NT2/D1 (cell line): Measurements from ENCODE around the gene SLIT3.

ENCODE experiments used
- DNase-seq: peaks from one replicate; pipeline ENCODE4 v3.0.0-alpha.2; 2011; ENCODE audit warnings: low read depth, low spot score
- H3K27me3 ChIP-seq: 2 replicates; pipeline ENCODE4 v1.6.0; 2011; ENCODE audit warnings: mild to moderate bottlenecking; ENCODE audit not compliant: insufficient read length, insufficient read depth
- H3K36me3 ChIP-seq: 2 replicates; pipeline ENCODE4 v1.6.1; 2011; ENCODE audit warnings: mild to moderate bottlenecking, low read length, mixed read lengths; ENCODE audit not compliant: insufficient read depth, insufficient read length
- H3K4me1 ChIP-seq: 2 replicates; pipeline ENCODE4 v1.5.1; 2011; ENCODE audit not compliant: insufficient read depth, insufficient read length
- H3K4me3 ChIP-seq: 2 replicates; pipeline ENCODE4 v1.5.1; 2011; ENCODE audit warnings: low read depth; ENCODE audit not compliant: insufficient read length
- H3K9ac ChIP-seq: 2 replicates; pipeline ENCODE4 v1.6.0; 2011; ENCODE audit warnings: low read depth; ENCODE audit not compliant: insufficient read length
- H3K9me3 ChIP-seq: 2 replicates; pipeline ENCODE4 v1.5.1; 2011; ENCODE audit warnings: mild to moderate bottlenecking, low read length; ENCODE audit not compliant: insufficient read depth
- SUZ12 ChIP-seq: IDR thresholded peaks from 2 replicates; pipeline ENCODE4 v1.6.1; 2011; ENCODE audit not compliant: insufficient read length, insufficient read depth; ENCODE audit errors: extremely low read depth
- YY1 ChIP-seq: IDR thresholded peaks from 2 replicates; pipeline ENCODE4 v1.6.1; 2011; ENCODE audit not compliant: insufficient read length, insufficient read depth
- ZNF274 ChIP-seq: IDR thresholded peaks from 2 replicates; pipeline ENCODE4 v1.6.1; 2011; ENCODE audit warnings: mild to moderate bottlenecking, low read depth, low read length

The SLIT3 gene

DNA sequence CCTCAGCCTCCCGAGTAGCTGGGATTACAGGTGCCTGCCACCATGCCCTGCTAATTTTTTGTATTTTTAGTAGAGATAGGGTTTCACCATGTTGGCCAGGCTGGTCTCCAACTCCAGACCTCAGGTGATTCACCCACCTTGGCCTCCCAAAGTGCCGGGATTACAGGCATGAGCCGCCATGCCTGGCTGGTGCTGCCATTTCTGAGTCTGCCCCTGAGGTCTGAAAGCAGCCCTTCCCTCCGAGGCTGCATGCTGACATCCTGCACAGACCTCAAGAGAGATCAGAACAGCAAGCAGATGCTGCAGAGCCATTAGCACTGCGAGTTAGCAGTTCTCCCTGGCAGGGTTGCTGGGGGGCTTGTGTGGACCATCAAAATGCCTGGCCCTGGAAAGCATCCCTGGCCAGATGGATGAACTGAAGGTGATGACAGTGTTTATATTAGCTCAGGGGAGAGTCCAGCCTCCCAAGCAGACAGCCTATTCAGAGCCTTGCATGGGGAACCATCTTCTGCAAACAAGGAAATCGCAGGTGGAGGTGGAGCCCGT, 545.3 kb downstream of the SLIT3 start:
- Histone ChIP-seq H3K9me3 (no peaks in the 10 kb centered on the region), H3K4me1 (peaks cover 6% of the 10 kb centered on the region), H3K27me3 (no peaks in the 10 kb centered on the region), H3K9ac (no peak overlapping the region), H3K36me3 (no peaks in the 10 kb centered on the region), H3K4me3 (no peak overlapping the region)
- no peak for DNase-seq
- TF ChIP-seq ZNF274 (no peak), YY1 (no peak), SUZ12 (no peak)

DNA sequence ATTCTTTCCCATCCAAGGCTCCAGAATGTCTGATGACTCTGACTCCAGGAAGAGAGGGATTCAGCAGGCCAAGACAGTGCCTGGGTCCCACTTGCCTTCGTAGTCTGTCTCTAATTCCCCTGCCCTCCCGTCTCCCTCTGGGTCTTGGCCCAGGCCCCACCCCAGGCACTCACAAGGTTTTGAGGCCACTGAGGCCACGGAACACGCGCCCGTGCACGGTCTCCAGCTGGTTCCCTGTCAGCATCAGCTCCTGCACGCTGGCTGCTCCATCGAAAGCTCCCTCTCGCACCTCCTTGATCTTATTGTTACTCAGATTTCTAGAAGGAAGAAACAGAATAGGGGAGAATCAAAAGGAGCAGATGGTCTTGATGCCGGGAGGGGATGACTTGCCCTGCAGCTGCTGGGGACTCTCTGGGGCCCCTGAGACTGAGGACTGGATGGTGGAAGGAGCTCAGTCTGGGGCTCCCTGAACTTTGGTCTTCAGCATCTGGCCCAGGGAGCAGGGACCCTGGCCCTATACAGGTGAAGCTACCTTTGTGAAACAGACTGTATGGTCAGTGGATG, 547.2 kb downstream of the SLIT3 start:
- Histone ChIP-seq H3K9me3 (no peaks in the 10 kb centered on the region), H3K36me3 (no peaks in the 10 kb centered on the region), H3K27me3 (no peaks in the 10 kb centered on the region), H3K9ac (no peak overlapping the region), H3K4me1 (peaks cover 6% of the 10 kb centered on the region), H3K4me3 (no peak overlapping the region)
- TF ChIP-seq YY1 (no peak), SUZ12 (no peak), ZNF274 (no peak)
- no peak for DNase-seq

DNA sequence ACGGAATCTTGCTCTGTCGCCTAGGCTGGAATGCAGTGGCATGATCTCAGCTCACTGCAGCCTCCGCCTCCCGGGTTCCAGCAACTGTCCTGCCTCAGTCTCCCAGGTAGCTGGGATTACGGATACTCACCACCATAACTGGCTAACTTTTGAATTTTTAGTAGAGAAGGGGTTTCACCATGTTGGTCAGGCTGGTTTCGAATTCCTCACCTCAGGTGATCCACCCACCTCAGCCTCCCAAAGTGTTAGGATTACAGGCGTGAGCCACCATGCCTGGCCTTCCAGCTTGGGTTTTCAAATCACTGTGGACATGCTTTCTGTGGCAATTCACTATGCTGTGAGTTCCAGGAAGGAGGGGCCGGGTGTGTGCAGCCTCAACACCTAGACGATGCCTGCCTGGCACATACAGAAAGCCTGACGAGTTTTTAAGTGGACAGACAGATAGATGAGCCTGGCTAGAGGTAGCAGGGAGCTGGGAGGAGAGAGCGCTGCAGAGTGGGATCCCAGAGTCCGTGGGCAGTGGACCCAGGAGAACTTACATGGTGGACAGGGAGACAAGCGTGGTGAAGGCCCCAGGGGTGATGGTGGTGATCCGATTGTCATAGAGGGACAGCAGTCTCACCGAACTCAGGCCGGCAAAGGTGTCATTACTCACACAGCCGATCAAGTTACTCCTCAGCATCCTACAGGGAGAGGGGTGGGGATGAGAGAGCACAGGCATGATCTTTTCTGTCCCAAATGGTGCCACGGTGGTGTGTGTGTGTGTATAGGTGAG, 548.3 kb downstream of the SLIT3 start:
- TF ChIP-seq SUZ12: no peak
- no peak for TF ChIP-seq YY1
- TF ChIP-seq ZNF274: no peak

DNA sequence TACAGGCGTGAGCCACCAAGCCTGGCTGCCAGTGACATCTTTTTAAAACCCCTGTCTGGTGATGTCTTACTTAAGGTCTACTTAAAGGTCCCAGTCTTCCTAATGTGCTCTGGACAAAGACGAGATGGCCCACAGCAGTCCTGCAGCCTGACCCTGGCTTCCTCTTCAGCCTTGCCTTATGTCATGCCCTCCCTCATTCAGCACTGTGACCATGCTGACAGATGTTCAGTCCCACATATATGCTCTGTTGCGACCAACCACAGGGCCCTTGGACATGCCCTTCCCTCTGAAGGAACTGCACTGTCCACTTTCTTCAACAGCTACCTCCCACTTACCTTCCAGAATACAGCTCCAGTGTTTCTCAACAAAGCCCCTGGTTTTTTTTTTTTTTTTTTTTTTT, 548.9 kb downstream of the SLIT3 start:
- Histone ChIP-seq H3K9ac (no peak overlapping the region), H3K4me1 (peaks cover 6% of the 10 kb centered on the region), H3K27me3 (peaks cover 8% of the 10 kb centered on the region), H3K4me3 (no peak overlapping the region), H3K36me3 (no peaks in the 10 kb centered on the region), H3K9me3 (no peaks in the 10 kb centered on the region)
- TF ChIP-seq SUZ12: no peak
- TF ChIP-seq ZNF274: no peak
- TF ChIP-seq YY1: no peak
- no peak for DNase-seq

More for the DNA sequence above, 548.3 kb downstream of the SLIT3 start:
- Histone ChIP-seq H3K9me3 (no peaks in the 10 kb centered on the region), H3K36me3 (no peaks in the 10 kb centered on the region), H3K9ac (no peak overlapping the region), H3K27me3 (peaks cover 3% of the 10 kb centered on the region), H3K4me1 (peaks cover 6% of the 10 kb centered on the region), H3K4me3 (no peak overlapping the region)
- no peak for DNase-seq

DNA sequence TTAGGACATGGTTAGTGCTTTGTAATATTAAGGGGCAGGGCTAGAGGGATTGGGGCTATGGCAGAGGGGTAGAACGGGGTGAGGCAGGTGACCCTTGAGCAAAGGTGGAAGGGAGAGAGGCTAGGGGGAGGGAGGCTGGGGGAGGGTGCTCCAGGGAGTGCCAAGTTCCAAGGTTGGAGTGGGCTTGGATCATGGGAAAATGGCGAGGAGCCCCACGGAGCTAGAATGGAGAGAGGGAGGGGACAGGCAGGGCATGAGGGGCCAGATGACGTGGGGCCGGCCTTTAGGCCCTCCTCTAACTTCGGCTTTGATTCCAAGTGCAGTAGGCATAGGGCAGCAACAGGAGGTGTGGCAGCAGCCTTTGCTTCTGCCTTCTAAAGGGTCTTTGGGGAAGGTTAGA, 550.0 kb downstream of the SLIT3 start:
- peaks cover 8% of the 10 kb centered on the region for H3K27me3 ChIP-seq
- no peak overlapping the region for H3K9ac ChIP-seq
- H3K36me3 ChIP-seq: no peaks in the 10 kb centered on the region
- TF ChIP-seq ZNF274 (no peak), YY1 (no peak), SUZ12 (no peak)
- no peak overlapping the region for H3K4me3 ChIP-seq
- H3K4me1 ChIP-seq: peaks cover 1% of the 10 kb centered on the region
- DNase-seq: no peak
- H3K9me3 ChIP-seq: no peaks in the 10 kb centered on the region

DNA sequence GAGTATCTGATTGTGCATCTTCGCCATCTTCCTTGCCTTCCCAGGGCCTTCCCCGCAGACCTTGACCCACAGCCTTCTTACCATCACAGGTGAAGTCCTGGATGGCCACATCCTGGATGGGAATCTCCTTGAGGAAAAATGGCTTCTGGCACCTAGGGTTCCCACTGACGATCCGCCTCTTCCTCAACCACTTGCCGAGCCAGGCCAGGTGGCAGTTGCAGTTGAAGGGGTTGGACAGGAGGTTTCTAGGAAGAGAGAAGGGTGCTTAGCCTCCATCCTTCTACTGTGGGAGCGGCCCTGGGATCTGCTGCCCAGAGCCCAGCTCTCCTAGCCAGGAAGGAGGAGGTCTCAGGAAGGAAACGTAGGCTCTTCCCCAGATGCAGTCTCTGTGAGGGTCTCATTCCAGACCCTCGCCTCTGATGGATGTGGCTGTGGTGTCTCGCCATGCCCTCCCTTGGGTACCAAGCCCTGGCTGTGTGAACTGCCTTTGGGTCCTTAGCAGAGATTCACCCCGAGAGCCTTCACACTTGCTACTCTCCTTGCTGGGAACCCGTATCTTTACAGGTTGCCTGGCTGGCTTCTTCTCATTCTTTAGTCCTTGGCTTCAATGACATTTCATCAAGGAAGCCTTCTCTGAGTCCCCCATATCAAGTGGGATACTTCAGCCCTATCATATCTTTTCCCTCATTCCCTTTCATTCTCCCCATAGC, 551.4 kb downstream of the SLIT3 start:
- no peaks in the 10 kb centered on the region for H3K9me3 ChIP-seq
- no peak overlapping the region for H3K4me3 ChIP-seq
- peaks cover 8% of the 10 kb centered on the region for H3K27me3 ChIP-seq

More for the DNA sequence above, 551.4 kb downstream of the SLIT3 start:
- no peaks in the 10 kb centered on the region for H3K4me1 ChIP-seq
- DNase-seq: no peak
- no peak overlapping the region for H3K9ac ChIP-seq
- TF ChIP-seq SUZ12 (no peak), YY1 (no peak), ZNF274 (no peak)
- no peaks in the 10 kb centered on the region for H3K36me3 ChIP-seq
